GM12874 (cell line): ENCODE results near the gene ALK.

Source experiments
- CTCF ChIP-seq: IDR thresholded peaks from 2 replicates; pipeline ENCODE4 v1.5.1; 2011; ENCODE audit warnings: low read depth, mild to moderate bottlenecking, control low read depth, low read length, moderate library complexity; ENCODE audit not compliant: insufficient read depth

ALK gene

GRCh38 chr2:29755233-29755632 lies 166.2 kb downstream of the ALK start:
- TF ChIP-seq CTCF: no peak

- no peak for TF ChIP-seq CTCF
These were observed 167.5 kb downstream of the ALK start for GRCh38 chr2:29753671-29754444.

DNA sequence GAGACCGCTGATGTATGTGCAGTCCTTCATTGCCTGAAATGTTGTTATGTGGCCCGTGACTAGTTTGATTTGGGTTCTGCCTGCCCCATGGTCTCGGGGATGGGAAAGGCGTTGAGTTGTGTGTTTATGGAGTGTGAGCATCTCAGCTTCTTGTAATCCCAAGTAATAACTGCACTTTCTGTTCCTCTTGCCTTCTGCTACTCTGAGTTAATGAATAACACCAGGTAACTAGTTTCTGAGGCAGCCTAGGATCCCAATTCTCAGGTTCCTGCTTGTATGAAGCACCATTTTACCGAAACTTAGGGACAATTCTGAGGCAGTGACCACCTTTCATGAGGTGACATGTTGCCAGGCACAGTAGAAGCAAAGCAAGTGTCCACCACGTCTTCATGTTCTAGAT lies 170.0 kb downstream of the ALK start:
- no peak for TF ChIP-seq CTCF

- no peak for TF ChIP-seq CTCF
These were observed 171.5 kb downstream of the ALK start for GRCh38 chr2:29749843-29750242.

- TF ChIP-seq CTCF: no peak
These were observed 172.3 kb downstream of the ALK start for GRCh38 chr2:29749041-29749440.

DNA sequence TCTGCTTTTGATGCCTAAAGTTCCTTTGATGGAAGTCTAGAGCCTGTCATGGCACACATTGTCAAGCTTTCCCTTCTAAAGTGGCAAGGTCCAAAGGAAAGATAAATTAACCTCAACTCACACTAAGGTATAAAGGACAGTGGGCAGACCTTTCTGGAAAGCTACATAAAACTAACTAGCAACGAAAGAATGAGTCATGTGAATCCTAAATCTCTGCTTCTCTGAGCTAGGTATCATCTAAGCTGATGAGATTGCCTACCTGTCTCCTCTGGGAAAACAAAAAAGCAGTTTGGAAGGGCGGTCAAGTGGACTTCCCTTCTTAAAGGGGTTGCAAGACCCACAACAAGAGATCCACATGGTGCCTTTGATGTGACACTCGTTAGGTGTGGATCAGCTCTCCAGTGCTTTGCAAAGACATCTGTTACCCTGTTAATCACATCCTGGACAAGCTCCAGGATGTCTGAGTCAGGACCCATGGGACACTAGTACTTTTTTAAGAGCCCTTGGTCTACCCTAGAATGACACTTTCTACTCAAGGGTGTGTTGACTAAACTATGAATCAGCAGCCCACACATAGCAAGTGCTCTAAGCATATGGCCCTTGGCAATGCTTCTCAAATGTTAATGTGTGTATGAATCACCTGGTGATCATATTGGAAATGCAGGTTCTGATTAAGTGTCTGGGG lies 173.5 kb downstream of the ALK start:
- TF ChIP-seq CTCF: no peak

GRCh38 chr2:29744976-29745375 lies 176.4 kb downstream of the ALK start:
- TF ChIP-seq CTCF: no peak
